Keratinocyte (primary cell): ENCODE data around the gene DLGAP1. TPM values are rescaled to one million over a fixed set of nuclear protein-coding genes. Genes with fewer than 3 reads are reported as not detected.

ENCODE experiments used
- DNase-seq: peaks from one replicate; pipeline ENCODE4 v3.0.0-alpha.2; 2011; ENCODE audit warnings: low read depth, missing footprints, low spot score
- FAIRE-seq: peaks from 2 replicates; lab custom pipeline; 2011; peaks lifted over from hg19 to GRCh38; lab: Jason Lieb, UNC
- H2AFZ ChIP-seq: 2 replicates; pipeline ENCODE4 v1.6.0; 2012; ENCODE audit warnings: low read length, control low read depth, inconsistent platforms; ENCODE audit not compliant: control insufficient read depth
- H3K27ac ChIP-seq: 2 replicates; pipeline ENCODE4 v1.5.1; 2011; ENCODE audit warnings: low read length; ENCODE audit not compliant: control insufficient read depth, insufficient read depth
- H3K27me3 ChIP-seq: 3 replicates; pipeline ENCODE4 v1.6.0; 2011; ENCODE audit warnings: low read length; ENCODE audit not compliant: control insufficient read depth, insufficient read depth; ENCODE audit errors: extremely low read depth
- H3K36me3 ChIP-seq, 2 experiments: 2 replicates in 1 of 2; 3 replicates in 1 of 2; pipeline ENCODE4 v1.5.1; 2011; ENCODE audit warnings: low read length in 2 of 2, mild to moderate bottlenecking in 1 of 2; ENCODE audit not compliant: control insufficient read depth in 2 of 2, insufficient read depth in 2 of 2; ENCODE audit errors: extremely low read depth in 1 of 2
- H3K4me1 ChIP-seq: 3 replicates; pipeline ENCODE4 v1.5.1; 2011; ENCODE audit warnings: low read length; ENCODE audit not compliant: control insufficient read depth, insufficient read depth; ENCODE audit errors: extremely low read depth
- H3K4me2 ChIP-seq: 3 replicates; pipeline ENCODE4 v1.6.0; 2011; ENCODE audit warnings: low read depth, low read length; ENCODE audit not compliant: control insufficient read depth, insufficient read depth; ENCODE audit errors: extremely low read depth
- H3K4me3 ChIP-seq, 3 experiments: fragments of 200-600 bp in 1 of 3; sonication (generic) in 1 of 3; 2 replicates in 2 of 3; 3 replicates in 1 of 3; pipeline ENCODE4 v1.5.1; 2011 to 2016; ENCODE audit warnings: low read length in 3 of 3, mild to moderate bottlenecking in 3 of 3, control low read depth in 2 of 3, inconsistent platforms in 1 of 3, low read depth in 1 of 3, mixed read lengths in 1 of 3, mixed run types in 1 of 3, moderate library complexity in 1 of 3; ENCODE audit not compliant: control insufficient read depth in 2 of 3, insufficient read depth in 2 of 3; ENCODE audit errors: extremely low read depth in 1 of 3
- H3K79me2 ChIP-seq: 2 replicates; pipeline ENCODE4 v1.6.0; 2012; ENCODE audit warnings: low read length; ENCODE audit not compliant: control insufficient read depth, insufficient read depth
- H3K9ac ChIP-seq: 3 replicates; pipeline ENCODE4 v1.6.0; 2011; ENCODE audit warnings: low read length; ENCODE audit not compliant: control insufficient read depth, insufficient read depth; ENCODE audit errors: extremely low read depth
- H3K9me1 ChIP-seq: 3 replicates; pipeline ENCODE4 v1.6.0; 2011; ENCODE audit warnings: low read length; ENCODE audit not compliant: control insufficient read depth, insufficient read depth; ENCODE audit errors: extremely low read depth
- H3K9me3 ChIP-seq: 2 replicates; pipeline ENCODE4 v1.5.1; 2012; ENCODE audit warnings: low read depth, low read length; ENCODE audit not compliant: control insufficient read depth
- H4K20me1 ChIP-seq: 3 replicates; pipeline ENCODE4 v1.6.0; 2011; ENCODE audit warnings: low read length; ENCODE audit not compliant: control insufficient read depth, insufficient read depth; ENCODE audit errors: extremely low read depth
- CTCF ChIP-seq, 3 experiments: IDR thresholded peaks in 1 of 3; conservative IDR thresholded peaks in 1 of 3; optimal IDR thresholded peaks in 1 of 3; 2 replicates in 2 of 3; 3 replicates in 1 of 3; pipeline versions ENCODE3 to v1.5.1; 2011; ENCODE audit warnings: low read length in 3 of 3, mild to moderate bottlenecking in 3 of 3, moderate library complexity in 2 of 3, control low read depth in 1 of 3, inconsistent platforms in 1 of 3; ENCODE audit not compliant: insufficient read depth in 2 of 3; ENCODE audit errors: extremely low read depth in 1 of 3
- EZH2 ChIP-seq: IDR thresholded peaks from one replicate; pipeline ENCODE4 v1.6.1; 2012; ENCODE audit warnings: inconsistent platforms, mild to moderate bottlenecking, low read length, moderate library complexity
- dilution Hi-C: fragments of 300-500 bp; cut with MboI; formaldehyde crosslinking; loops from one replicate; pipeline ENCODE4 v1.7.0; 2020; ENCODE audit warnings: low sequenced_read_pairs; ENCODE audit not compliant: extremely low pct_ligation_motif_present
- polyA plus RNA-seq, 5 experiments: library from polyadenylated mRNA; depleted of rRNA in 3 of 5; stranded (reverse) in 3 of 5; stranded (forward) in 1 of 5; unstranded in 1 of 5; fragments of >200 nt; gene quantifications; 1 replicate in 1 of 5; 2 replicates in 3 of 5; 3 replicates in 1 of 5; pipeline versions ENCODE4 v1.2.1 to v1.2.3, GENCODE V29; 2011 to 2012; ENCODE audit warnings: missing spikeins in 2 of 5, low read depth in 1 of 5, low replicate concordance in 1 of 5

DLGAP1 gene
- polyA plus RNA-seq, 1 donor (not counting 4 experiments of a cell fraction or from before 2014, with no cell fraction given), result not detected

DNA sequence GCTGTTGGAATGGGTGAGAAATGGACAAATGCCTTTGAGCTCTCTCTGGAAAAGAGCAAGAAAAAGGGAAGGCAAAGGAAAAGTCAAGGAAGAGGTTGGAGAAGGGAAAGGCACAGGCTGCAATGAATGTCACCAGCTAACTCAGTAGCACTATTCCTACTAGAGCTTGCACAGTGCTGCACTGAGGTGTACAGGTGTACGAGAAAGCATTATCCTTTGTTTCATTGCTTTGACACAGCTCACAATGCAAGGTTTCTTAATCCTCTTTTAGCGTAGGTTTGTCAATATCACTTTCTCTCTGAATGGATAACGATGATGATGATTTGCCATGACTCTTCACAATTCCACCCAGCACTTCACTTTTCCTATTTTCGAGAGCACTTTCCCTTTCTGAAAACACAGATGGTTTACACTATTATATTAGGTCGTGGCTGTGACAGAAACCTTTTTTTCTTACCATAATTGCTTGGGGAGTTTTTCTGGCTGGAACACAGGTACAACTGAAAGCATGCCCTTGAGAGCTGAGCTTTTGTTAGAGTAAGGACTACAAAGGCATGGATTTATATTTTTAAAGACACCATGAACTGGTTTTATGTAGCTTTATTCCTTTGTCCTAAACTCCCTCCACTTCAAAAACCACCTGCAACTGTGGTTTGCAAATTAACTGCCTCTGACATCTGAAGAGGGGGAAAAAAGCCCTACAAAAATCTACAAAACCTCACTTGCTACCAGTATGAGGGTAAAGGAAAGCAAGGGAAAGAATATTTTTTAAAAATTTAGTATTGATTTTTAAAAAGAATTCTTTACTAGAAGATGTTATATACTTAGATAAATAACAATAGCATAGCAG, 739.7 kb downstream of the DLGAP1 start:
- H3K36me3 ChIP-seq, result no peaks in the 10 kb centered on the region
- no peaks in the 10 kb centered on the region for H3K9me1 ChIP-seq
- no peak for FAIRE-seq
- TF ChIP-seq CTCF (optimal IDR thresholded peaks at IDR 0.05 in 1 of 3, IDR thresholded peaks at IDR 0.05 in 1 of 3, conservative IDR thresholded peaks at IDR 0.05 in 1 of 3; ENCODE audit: extremely low read depth in 1 of 3, insufficient read depth in 2 of 3, low read length in 3 of 3) (no peak), EZH2 (no peak)
- dilution Hi-C loops, result no loop called here
- no peaks in the 10 kb centered on the region for H3K4me1 ChIP-seq
- no peak overlapping the region for H2AFZ ChIP-seq
- H3K27me3 ChIP-seq, result no peaks in the 10 kb centered on the region
- H3K9ac ChIP-seq, result no peak overlapping the region
- H3K9me3 ChIP-seq, result no peaks in the 10 kb centered on the region
- H3K79me2 ChIP-seq, result no peaks in the 10 kb centered on the region
- no peaks in the 10 kb centered on the region for H4K20me1 ChIP-seq
- no peak overlapping the region for H3K4me2 ChIP-seq
- no peak for DNase-seq
- no peak overlapping the region for H3K4me3 ChIP-seq
- H3K27ac ChIP-seq, result no peak overlapping the region

GRCh38 chr18:3713708-3714107, 741.4 kb downstream of the DLGAP1 start:
- Histone ChIP-seq H3K9me1 (no peaks in the 10 kb centered on the region), H3K9me3 (no peaks in the 10 kb centered on the region), H4K20me1 (no peaks in the 10 kb centered on the region), H3K27me3 (no peaks in the 10 kb centered on the region), H3K4me2 (no peak overlapping the region), H3K36me3 (no peaks in the 10 kb centered on the region), H2AFZ (no peak overlapping the region), H3K79me2 (no peaks in the 10 kb centered on the region), H3K4me1 (no peaks in the 10 kb centered on the region), H3K27ac (no peak overlapping the region), H3K9ac (no peak overlapping the region), H3K4me3 (no peak overlapping the region)
- no peak for TF ChIP-seq EZH2
- no peak for TF ChIP-seq CTCF (optimal IDR thresholded peaks at IDR 0.05 in 1 of 3, IDR thresholded peaks at IDR 0.05 in 1 of 3, conservative IDR thresholded peaks at IDR 0.05 in 1 of 3; ENCODE audit: extremely low read depth in 1 of 3, insufficient read depth in 2 of 3, low read length in 3 of 3)
- no peak for DNase-seq
- FAIRE-seq, result no peak
- dilution Hi-C loops, result no loop called here
